Kasumi-1 (cell line): ENCODE measurements around the gene PLA2G2A.

Source experiments
- DNase-seq, 2 experiments: peaks; one replicate each; lab custom pipeline; 2025; lab: John Stamatoyannopoulos, UW

PLA2G2A gene

GRCh38 chr1:19926296-19927129 lies 52.9 kb downstream of the PLA2G2A start:
- no peak for DNase-seq
